Liver (tissue), 9 donors: ENCODE data around the gene CCL25. TPM values are rescaled to one million over a fixed set of nuclear protein-coding genes. Genes with fewer than 3 reads are reported as not detected.

Source experiments
- DNase-seq: peaks from one replicate; pipeline ENCODE4 v3.0.0-alpha.2; 2017; ENCODE audit warnings: low spot score
- H3K27ac ChIP-seq, 2 donors: one replicate each; pipeline ENCODE4 v1.7.0; 2013; ENCODE audit warnings: inconsistent platforms in 2 of 2, low read length in 2 of 2, control low read depth in 1 of 2, low read depth in 1 of 2, mild to moderate bottlenecking in 1 of 2
- H3K27me3 ChIP-seq, 4 donors: one replicate each; pipeline versions ENCODE4 v1.6.1 to v1.7.0; 2013; ENCODE audit warnings: low read length in 3 of 4, inconsistent platforms in 1 of 4, mild to moderate bottlenecking in 1 of 4, moderate library complexity in 1 of 4; ENCODE audit not compliant: control insufficient read depth in 4 of 4, insufficient read depth in 4 of 4
- H3K36me3 ChIP-seq, 4 donors: one replicate each; pipeline versions ENCODE4 v1.6.1 to v1.7.0; 2013; ENCODE audit warnings: low read length in 3 of 4, mild to moderate bottlenecking in 3 of 4, low read depth in 1 of 4, moderate library complexity in 1 of 4; ENCODE audit not compliant: control insufficient read depth in 4 of 4, insufficient read depth in 3 of 4
- H3K4me1 ChIP-seq, 4 donors: one replicate each; pipeline versions ENCODE4 v1.6.1 to v1.7.0; 2013; ENCODE audit warnings: low read length in 3 of 4, mild to moderate bottlenecking in 3 of 4, moderate library complexity in 1 of 4; ENCODE audit not compliant: control insufficient read depth in 4 of 4, insufficient read depth in 4 of 4
- H3K4me3 ChIP-seq, 3 donors: one replicate each; pipeline versions ENCODE4 v1.6.1 to v1.7.0; 2013; ENCODE audit warnings: low read length in 3 of 3, control low read depth in 1 of 3, low read depth in 1 of 3, mild to moderate bottlenecking in 1 of 3
- H3K9ac ChIP-seq, 2 donors: one replicate each; pipeline ENCODE4 v1.7.0; 2013; ENCODE audit warnings: low read length in 2 of 2, mild to moderate bottlenecking in 2 of 2, moderate library complexity in 2 of 2, control low read depth in 1 of 2, low read depth in 1 of 2
- H3K9me3 ChIP-seq, 4 donors: one replicate each; pipeline versions ENCODE4 v1.6.1 to v1.7.0; 2013; ENCODE audit warnings: low read length in 3 of 4; ENCODE audit not compliant: control insufficient read depth in 4 of 4
- ATF3 ChIP-seq: IDR thresholded peaks from 2 replicates; pipeline ENCODE4 v1.6.1; 2016; ENCODE audit warnings: antibody characterized with exemption
- CTCF ChIP-seq: fragments of 150-350 bp; IDR thresholded peaks from 2 replicates; pipeline ENCODE4 v1.5.1; 2017; ENCODE audit warnings: improper control_type of control experiment, low read depth, low read length; ENCODE audit not compliant: missing input control
- FOXA1 ChIP-seq: IDR thresholded peaks from 2 replicates; pipeline ENCODE4 v1.6.1; 2016; ENCODE audit warnings: antibody characterized with exemption
- GABPA ChIP-seq, 2 donors: IDR thresholded peaks in 1 of 2; conservative IDR thresholded peaks in 1 of 2; 2 replicates each; pipeline ENCODE4 v1.6.1; 2016; ENCODE audit warnings: antibody characterized with exemption in 2 of 2, mild to moderate bottlenecking in 1 of 2, moderate library complexity in 1 of 2
- HNF4G ChIP-seq: IDR thresholded peaks from 2 replicates; pipeline ENCODE4 v1.6.1; 2016; ENCODE audit warnings: antibody characterized with exemption
- JUND ChIP-seq, 2 donors: IDR thresholded peaks; 2 replicates each; pipeline ENCODE4 v1.6.1; 2016; ENCODE audit warnings: antibody characterized with exemption in 2 of 2
- MAX ChIP-seq: IDR thresholded peaks from 2 replicates; pipeline ENCODE4 v1.6.1; 2016; ENCODE audit warnings: antibody characterized with exemption
- NR2F2 ChIP-seq: IDR thresholded peaks from 2 replicates; pipeline ENCODE4 v1.6.1; 2016; ENCODE audit warnings: antibody characterized with exemption
- REST ChIP-seq: IDR thresholded peaks from 2 replicates; pipeline ENCODE4 v1.6.1; 2016; ENCODE audit warnings: antibody characterized with exemption, mild to moderate bottlenecking
- RXRA ChIP-seq, 2 donors: IDR thresholded peaks; 2 replicates each; pipeline ENCODE4 v1.6.1; 2017 to 2018; ENCODE audit warnings: antibody characterized with exemption in 2 of 2, mild to moderate bottlenecking in 1 of 2
- SP1 ChIP-seq: IDR thresholded peaks from 2 replicates; pipeline ENCODE4 v1.6.1; 2018; ENCODE audit warnings: antibody characterized with exemption, mild to moderate bottlenecking
- TAF1 ChIP-seq: conservative IDR thresholded peaks from 2 replicates; pipeline ENCODE4 v1.6.1; 2016; ENCODE audit warnings: antibody characterized with exemption, mild to moderate bottlenecking
- YY1 ChIP-seq: IDR thresholded peaks from 2 replicates; pipeline ENCODE4 v1.6.1; 2016; ENCODE audit warnings: antibody characterized with exemption, mild to moderate bottlenecking
- ZBTB33 ChIP-seq: IDR thresholded peaks from 2 replicates; pipeline ENCODE4 v1.6.1; 2016; ENCODE audit warnings: antibody characterized with exemption
- WGBS: extraction: QIAGEN DNeasy Blood & Tissue Kit; methylation state at CpG from one replicate; pipeline ENCODE4 v1.1.7; 2013; 5-methylcytosine and 5-hydroxymethylcytosine counted together
- polyA plus RNA-seq, 2 donors: library from polyadenylated mRNA; stranded (reverse) in 1 of 2; unstranded in 1 of 2; fragments of 200-250 nt in 1 of 2; fragments of >200 nt in 1 of 2; fragmentation: Nextera tagmentation in 1 of 2; extraction: Ambion mirVana in 1 of 2; gene quantifications; one replicate each; pipeline versions ENCODE4 v1.2.1 to v1.2.3, GENCODE V29; 2013 to 2015
- total RNA-seq, 2 donors: library from RNA; depleted of rRNA; stranded (reverse); fragments of >200 nt; gene quantifications; one replicate each; pipeline ENCODE4 v1.2.3, GENCODE V29; 2014
- donor health status: healthy.
- donor health status: healthy.
- donor health status: healthy.
- donor health status: healthy.
- donor health status: healthy.

The CCL25 gene
- total and polyA plus RNA-seq, 4 donors = not detected

- DNase-seq = no peak
Observed at GRCh38 chr19:8086849-8087248, 34.3 kb downstream of the CCL25 start.

More at GRCh38 chr19:8086849-8087248, 34.3 kb downstream of the CCL25 start:
- Histone ChIP-seq H3K4me1 (peaks cover 0 to 3% (median 0%) of the 10 kb centered on the region in 4 donors), H3K27ac (no peak overlapping the region), H3K4me3 (no peak overlapping the region), H3K27me3 (no peaks in the 10 kb centered on the region), H3K9me3 (no peaks in the 10 kb centered on the region), H3K36me3 (no peaks in the 10 kb centered on the region), H3K9ac (no peak overlapping the region)
- WGBS = 95% methylated on average over 13 of the region's 13 CpGs
- TF ChIP-seq TAF1 = no peak
- TF ChIP-seq FOXA1 = no peak
- TF ChIP-seq JUND (IDR thresholded peaks at IDR 0.05) = no peak
- no peak for TF ChIP-seq CTCF
- TF ChIP-seq MAX = no peak
- no peak for TF ChIP-seq HNF4G
- TF ChIP-seq ATF3 = no peak
- TF ChIP-seq ZBTB33 = no peak
- no peak for TF ChIP-seq GABPA (IDR thresholded peaks at IDR 0.05 in 1 of 2, conservative IDR thresholded peaks at IDR 0.05 in 1 of 2)
- no peak for TF ChIP-seq SP1
- no peak for TF ChIP-seq YY1
- TF ChIP-seq NR2F2 = no peak
- TF ChIP-seq RXRA (IDR thresholded peaks at IDR 0.05) = no peak
- TF ChIP-seq REST = no peak
